Muscle layer of duodenum (tissue), 2 donors: ENCODE results near the gene REV1.
"Not testable (repeated sequence)": the region's sequence is repeated elsewhere in the genome, so short reads cannot be mapped to it uniquely, and the experiment has no call there.

Experiments used
- H3K27ac ChIP-seq: one replicate; pipeline ENCODE4 v1.7.0; 2013; ENCODE audit warnings: mild to moderate bottlenecking, low read length
- H3K27me3 ChIP-seq: one replicate; pipeline ENCODE4 v1.7.0; 2013; ENCODE audit warnings: low read depth, mild to moderate bottlenecking, control low read depth, low read length
- H3K36me3 ChIP-seq, 2 donors: one replicate each; pipeline ENCODE4 v1.7.0; 2013; ENCODE audit warnings: low read length in 2 of 2, control low read depth in 1 of 2, mild to moderate bottlenecking in 1 of 2; ENCODE audit not compliant: insufficient read depth in 2 of 2, control insufficient read depth in 1 of 2
- H3K4me1 ChIP-seq, 2 donors: one replicate each; pipeline ENCODE4 v1.7.0; 2013; ENCODE audit warnings: low read length in 2 of 2, mild to moderate bottlenecking in 2 of 2, control low read depth in 1 of 2, moderate library complexity in 1 of 2; ENCODE audit not compliant: insufficient read depth in 2 of 2, control insufficient read depth in 1 of 2
- H3K4me3 ChIP-seq, 2 donors: one replicate each; pipeline ENCODE4 v1.7.0; 2013; ENCODE audit warnings: low read length in 2 of 2, low read depth in 1 of 2, mild to moderate bottlenecking in 1 of 2
- H3K9me3 ChIP-seq, 2 donors: one replicate each; pipeline ENCODE4 v1.7.0; 2013; ENCODE audit warnings: low read length in 2 of 2, control low read depth in 1 of 2, mild to moderate bottlenecking in 1 of 2; ENCODE audit not compliant: control insufficient read depth in 1 of 2
- donor health status: healthy.

REV1 gene

DNA sequence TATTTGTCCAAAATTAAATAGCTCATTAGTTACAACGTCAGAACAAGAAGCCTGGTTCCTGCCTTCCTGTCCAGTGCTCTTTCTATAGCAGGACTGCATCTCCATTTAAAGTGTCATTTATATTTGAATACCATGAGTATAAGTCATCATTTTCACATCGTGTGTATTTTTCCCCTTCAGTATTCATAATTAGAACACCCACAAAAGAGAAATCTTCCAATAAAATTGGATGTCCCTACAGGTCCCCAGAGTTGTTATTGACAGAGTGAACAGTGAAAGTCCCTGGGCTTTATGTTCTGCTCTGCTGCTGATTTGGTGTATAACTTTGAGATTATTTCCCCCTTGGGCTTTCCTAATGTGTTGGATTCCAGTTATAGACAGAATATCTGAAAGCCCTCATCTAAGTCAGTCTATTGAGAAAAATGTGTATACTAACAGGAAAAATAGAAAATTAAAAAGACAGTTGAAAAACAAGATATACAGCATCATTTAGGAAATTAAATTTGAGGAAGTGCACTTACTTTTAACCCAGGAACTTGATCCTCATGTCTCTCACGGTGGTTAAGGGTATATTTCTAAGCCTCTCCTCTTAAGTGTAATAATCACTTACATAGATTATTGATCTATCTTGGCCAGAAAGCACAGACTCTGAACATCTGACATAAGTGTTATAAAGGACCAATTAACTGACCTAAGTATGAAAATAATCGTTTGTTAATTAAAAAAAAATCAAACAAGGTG lies 15.2 kb upstream of the REV1 start:
- Histone ChIP-seq H3K27me3 (no peaks in the 10 kb centered on the region), H3K27ac (no peak overlapping the region), H3K4me1 (no peaks in the 10 kb centered on the region), H3K9me3 (no peaks in the 10 kb centered on the region), H3K4me3 (no peak overlapping the region), H3K36me3 (no peaks in the 10 kb centered on the region)

GRCh38 chr2:99503662-99504416 lies 14.0 kb upstream of the REV1 start:
- H3K27ac ChIP-seq, H3K4me1 ChIP-seq, H3K4me3 ChIP-seq, H3K27me3 ChIP-seq, H3K9me3 ChIP-seq, H3K36me3 ChIP-seq: not testable (repeated sequence)

- no peak overlapping the region for H3K27ac ChIP-seq
- no peaks in the 10 kb centered on the region for H3K36me3 ChIP-seq
- no peaks in the 10 kb centered on the region for H3K27me3 ChIP-seq
- H3K4me1 ChIP-seq: peaks cover 0 to 2% of the 10 kb centered on the region in 2 donors
- H3K4me3 ChIP-seq: no peak overlapping the region
- H3K9me3 ChIP-seq: no peaks in the 10 kb centered on the region
Observed at GRCh38 chr2:99496021-99496420, 6.2 kb upstream of the REV1 start.

GRCh38 chr2:99495115-99495860 lies 5.5 kb upstream of the REV1 start:
- Histone ChIP-seq H3K4me1 (peaks cover 0 to 10% of the 10 kb centered on the region in 2 donors), H3K27me3 (no peaks in the 10 kb centered on the region), H3K4me3 (no peak overlapping the region), H3K36me3 (no peaks in the 10 kb centered on the region), H3K9me3 (no peaks in the 10 kb centered on the region), H3K27ac (no peak overlapping the region)

- no peak overlapping the region for H3K4me3 ChIP-seq
- H3K4me1 ChIP-seq: peaks cover 0 to 11% of the 10 kb centered on the region in 2 donors
- no peaks in the 10 kb centered on the region for H3K36me3 ChIP-seq
- H3K27ac ChIP-seq: no peak overlapping the region
- H3K27me3 ChIP-seq: no peaks in the 10 kb centered on the region
- H3K9me3 ChIP-seq: no peaks in the 10 kb centered on the region
Observed at GRCh38 chr2:99492721-99493120, 2.9 kb upstream of the REV1 start.

- H3K4me3 ChIP-seq: peak overlapping the region; percentile 60 to 82
- H3K4me1 ChIP-seq: peaks cover 0 to 11% of the 10 kb centered on the region in 2 donors
- no peaks in the 10 kb centered on the region for H3K9me3 ChIP-seq
- H3K36me3 ChIP-seq: no peaks in the 10 kb centered on the region
- peak overlapping the region; percentile 53 for H3K27ac ChIP-seq
- no peaks in the 10 kb centered on the region for H3K27me3 ChIP-seq
Observed at GRCh38 chr2:99490623-99491461, 1.0 kb upstream of the REV1 start.

DNA sequence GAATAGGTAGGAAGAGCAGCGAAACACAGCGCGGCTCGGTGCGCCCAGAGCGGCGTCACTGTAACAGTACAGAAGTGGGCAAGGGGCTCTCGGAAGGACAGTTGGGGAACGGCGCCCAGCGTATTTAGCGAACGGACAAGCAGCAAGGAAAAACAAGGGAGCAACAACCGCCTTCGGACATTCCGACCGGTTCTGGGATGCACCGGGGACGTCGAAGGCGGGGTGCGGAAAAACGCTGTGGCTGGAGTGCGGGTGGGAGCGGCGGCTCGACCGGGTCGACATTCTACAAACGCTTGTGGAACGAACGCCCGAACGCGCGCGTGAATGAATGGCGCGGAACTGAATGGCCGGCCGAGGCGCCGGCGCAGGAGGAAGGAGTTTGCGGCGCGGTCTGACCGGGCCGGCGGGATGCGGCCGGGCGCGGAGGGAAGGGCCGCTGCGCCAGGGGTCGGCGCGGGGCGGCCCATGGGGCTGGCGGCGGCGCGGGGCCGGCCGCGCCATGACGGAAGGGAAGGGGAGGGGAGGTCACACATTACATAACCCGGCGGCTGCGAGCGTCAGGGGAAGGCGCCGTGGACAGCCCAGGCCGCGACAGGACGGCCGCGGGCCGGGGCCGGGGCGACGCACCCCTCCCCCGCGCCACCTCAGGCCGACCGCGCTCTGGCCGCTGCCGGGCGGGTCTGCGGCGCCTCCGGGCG lies 605 bp downstream of the REV1 start:
- no peaks in the 10 kb centered on the region for H3K9me3 ChIP-seq
- H3K4me1 ChIP-seq: peaks cover 0 to 20% of the 10 kb centered on the region in 2 donors
- peak overlapping the region; percentile 67 for H3K27ac ChIP-seq
- H3K4me3 ChIP-seq: peak overlapping the region; percentile 82 to 84
- no peaks in the 10 kb centered on the region for H3K27me3 ChIP-seq
- H3K36me3 ChIP-seq: no peaks in the 10 kb centered on the region

- Histone ChIP-seq H3K4me3 (peak overlapping the region; percentile 82 to 84), H3K27me3 (no peaks in the 10 kb centered on the region), H3K9me3 (no peaks in the 10 kb centered on the region), H3K4me1 (peaks cover 0 to 21% of the 10 kb centered on the region in 2 donors), H3K36me3 (no peaks in the 10 kb centered on the region), H3K27ac (peak overlapping the region; percentile 67)
Observed at GRCh38 chr2:99488539-99489062, 1.2 kb downstream of the REV1 start.

DNA sequence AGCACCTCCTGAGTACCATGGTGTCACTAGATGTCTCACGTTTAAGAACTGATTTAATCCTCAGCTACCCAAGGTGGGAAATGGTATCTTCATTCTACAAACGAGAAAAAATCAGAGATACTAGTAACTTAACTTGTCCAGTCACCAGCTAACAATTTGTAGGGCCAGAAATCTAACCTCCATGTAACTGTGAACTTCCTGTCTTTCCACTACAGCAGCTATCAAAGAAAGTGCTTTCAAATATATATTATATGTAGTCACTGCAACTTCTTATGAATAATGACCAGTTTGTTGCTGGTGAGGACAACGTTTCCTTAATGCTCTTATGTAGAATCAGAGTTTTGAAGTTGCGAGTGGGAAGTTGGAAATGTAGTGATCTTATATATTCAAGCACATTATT lies 1.9 kb downstream of the REV1 start:
- Histone ChIP-seq H3K36me3 (no peaks in the 10 kb centered on the region), H3K27me3 (no peaks in the 10 kb centered on the region), H3K4me1 (peaks cover 0 to 27% of the 10 kb centered on the region in 2 donors), H3K9me3 (no peaks in the 10 kb centered on the region), H3K4me3 (no peak overlapping the region), H3K27ac (no peak overlapping the region)

DNA sequence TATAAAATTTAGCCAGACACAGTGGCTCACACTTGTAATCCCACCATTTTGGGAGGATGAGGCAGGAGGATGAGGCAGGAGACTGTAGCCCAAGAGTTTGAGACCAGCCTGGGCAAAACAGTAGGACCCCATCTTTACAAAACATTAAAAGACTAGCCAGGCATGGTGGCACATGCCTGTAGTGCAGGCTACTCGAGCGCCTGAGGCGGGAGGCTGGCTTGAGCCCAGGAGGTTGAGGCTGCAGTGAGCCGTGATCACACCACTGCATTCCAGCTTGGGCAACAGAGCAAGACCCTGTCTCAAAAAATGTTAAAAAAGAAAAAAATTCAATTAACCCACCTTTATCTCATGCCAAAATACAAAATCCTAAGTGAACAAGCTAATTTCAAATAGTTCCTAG lies 4.0 kb downstream of the REV1 start:
- Histone ChIP-seq H3K9me3 (no peaks in the 10 kb centered on the region), H3K27me3 (no peaks in the 10 kb centered on the region), H3K36me3 (no peaks in the 10 kb centered on the region), H3K4me3 (no peak overlapping the region), H3K4me1 (peaks cover 0 to 32% of the 10 kb centered on the region in 2 donors), H3K27ac (no peak overlapping the region)
